NCI-H146 (cell line): Measurements from ENCODE around the gene BNC2.
"Not testable (repeated sequence)": the region's sequence is repeated elsewhere in the genome, so short reads cannot be mapped to it uniquely, and the experiment has no call there.

Experiments
- DNase-seq: peaks from one replicate; lab custom pipeline; 2025; lab: John Stamatoyannopoulos, UW

Gene BNC2

GRCh38 chr9:16501141-16501540 is 369.3 kb downstream of the BNC2 start:
- no peak for DNase-seq

DNA sequence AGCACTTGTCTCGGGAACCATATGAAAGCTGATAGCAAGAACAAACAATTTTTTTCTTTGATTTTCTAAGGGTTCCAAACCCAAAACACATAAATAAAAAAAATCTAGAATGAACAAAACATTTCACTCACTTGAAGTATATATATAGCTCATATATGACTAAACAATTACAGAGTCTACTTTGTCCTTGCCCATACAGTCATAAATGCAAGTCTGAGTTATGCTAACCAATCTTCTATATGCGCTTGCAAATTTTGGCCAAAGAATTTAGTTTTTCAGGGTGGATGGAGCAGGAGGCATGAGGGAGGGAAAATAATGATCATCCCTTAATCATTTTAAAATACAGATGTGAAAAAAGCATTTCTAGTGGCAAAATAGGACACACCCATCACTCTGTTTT is 370.1 kb downstream of the BNC2 start:
- DNase-seq = no peak

DNA sequence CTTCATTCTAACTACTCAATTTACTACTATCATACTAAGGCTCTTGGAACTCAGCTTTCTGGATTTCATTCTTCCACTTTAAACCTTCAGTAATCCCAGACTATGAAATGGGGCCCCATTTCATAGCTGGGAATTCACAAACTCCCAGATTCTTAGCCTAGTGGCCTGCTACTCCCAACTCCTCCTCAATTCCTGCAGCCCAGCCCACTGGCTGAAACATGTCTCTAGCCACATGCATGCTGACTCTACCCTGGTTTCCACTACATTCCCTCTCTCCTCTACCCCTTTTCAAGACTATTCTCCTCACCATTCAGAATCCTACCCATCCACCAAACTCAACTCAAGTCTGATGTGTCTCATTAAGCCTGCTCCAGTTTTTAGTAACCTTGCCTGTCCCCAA is 370.6 kb downstream of the BNC2 start:
- DNase-seq = no peak

- no peak for DNase-seq
Observed at GRCh38 chr9:16496908-16497307, 373.6 kb downstream of the BNC2 start.

DNA sequence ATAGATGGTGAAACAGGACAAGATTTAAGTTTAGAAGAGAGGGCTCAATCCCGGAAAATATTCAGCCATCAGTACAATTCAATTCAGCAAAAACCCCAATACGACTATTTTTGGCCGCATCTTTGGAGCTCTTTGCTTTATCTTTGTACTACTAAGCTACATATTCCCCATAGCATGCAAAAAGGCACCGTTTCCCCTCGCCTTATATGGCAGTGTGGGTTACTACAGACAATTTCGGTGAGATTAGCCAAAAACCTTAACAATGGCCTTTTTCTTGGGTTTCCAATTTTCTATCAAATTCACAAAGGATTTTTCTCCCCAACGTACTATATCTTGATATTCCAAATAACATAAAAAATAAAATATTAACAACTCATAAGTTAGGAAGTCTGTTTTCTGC is 382.6 kb downstream of the BNC2 start:
- DNase-seq = no peak

DNA sequence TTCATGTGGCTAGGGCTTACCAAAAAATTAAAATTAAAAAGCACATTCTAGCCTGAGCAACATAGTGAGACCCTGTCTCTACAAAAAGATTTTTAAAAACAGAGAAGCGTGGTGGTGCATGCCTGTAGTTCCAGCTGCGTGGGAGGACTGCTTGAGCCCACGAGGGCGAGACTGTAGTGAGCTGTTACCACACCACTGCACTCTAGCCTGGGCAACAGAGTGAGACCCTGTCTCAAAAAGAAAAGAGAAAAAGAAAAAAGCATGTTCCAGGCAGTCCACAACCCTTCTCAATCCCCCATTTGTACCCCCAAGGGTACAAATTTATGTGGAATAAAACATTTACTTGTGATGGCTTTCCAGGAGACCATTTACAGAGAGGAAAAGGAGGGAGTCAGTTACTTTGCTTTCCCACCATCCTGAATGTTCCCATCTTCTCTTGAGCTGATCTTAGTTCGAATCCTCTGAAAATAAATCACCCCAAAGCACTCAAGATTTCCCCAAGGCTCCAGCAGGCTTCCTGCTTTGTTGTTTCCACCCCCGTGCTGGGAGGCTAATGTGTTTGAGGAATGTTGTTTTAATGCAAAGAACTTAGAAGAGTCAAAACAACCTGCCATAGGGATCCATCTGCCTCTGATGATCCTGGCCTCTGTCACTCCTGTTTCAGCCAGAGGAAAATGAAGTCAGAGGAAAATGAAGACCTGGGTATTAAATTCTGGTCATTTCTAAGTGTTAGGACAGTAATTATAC is 384.7 kb downstream of the BNC2 start:
- DNase-seq = no peak

GRCh38 chr9:16485160-16485559 is 385.3 kb downstream of the BNC2 start:
- no peak for DNase-seq

DNA sequence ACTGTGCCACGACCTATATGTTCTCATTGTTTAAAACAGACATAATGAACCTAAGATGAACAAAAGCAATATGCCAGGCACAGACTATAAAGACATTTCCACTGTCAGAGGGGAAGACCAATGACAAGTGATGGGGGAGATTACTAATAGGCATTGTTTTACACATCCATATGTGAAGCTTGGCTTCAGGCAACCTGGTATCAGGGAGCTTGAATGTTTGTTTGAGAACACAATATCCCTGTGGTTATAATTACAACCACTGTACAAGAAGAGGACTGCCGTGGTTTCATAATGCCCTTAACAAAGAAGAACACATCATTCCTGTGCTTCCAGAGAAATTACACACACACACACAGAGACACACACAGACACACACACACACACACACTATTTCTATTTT is 385.7 kb downstream of the BNC2 start:
- DNase-seq = no peak

DNA sequence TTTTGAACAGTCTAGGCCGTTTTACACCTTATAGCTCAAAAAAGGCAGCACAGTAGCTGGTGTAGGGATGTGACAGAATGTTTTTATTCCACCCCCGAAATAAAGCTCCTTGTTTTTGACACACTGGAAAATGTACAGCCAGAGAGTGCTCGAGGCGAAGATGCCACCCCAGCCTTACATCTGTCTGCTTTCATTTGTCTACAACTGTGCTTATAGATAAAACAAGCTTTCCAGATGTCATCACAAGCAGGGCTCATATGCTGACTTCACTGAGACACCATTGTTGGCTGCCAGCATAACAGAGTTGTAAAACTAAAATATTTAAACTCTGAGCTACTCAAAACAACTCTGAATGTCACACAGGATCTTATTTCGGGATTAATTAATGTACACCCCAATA is 386.3 kb downstream of the BNC2 start:
- no peak for DNase-seq

- no peak for DNase-seq
Observed at GRCh38 chr9:16482764-16483163, 387.7 kb downstream of the BNC2 start.

- not testable (repeated sequence) for DNase-seq
Observed at GRCh38 chr9:16480584-16480983, 389.9 kb downstream of the BNC2 start.

DNA sequence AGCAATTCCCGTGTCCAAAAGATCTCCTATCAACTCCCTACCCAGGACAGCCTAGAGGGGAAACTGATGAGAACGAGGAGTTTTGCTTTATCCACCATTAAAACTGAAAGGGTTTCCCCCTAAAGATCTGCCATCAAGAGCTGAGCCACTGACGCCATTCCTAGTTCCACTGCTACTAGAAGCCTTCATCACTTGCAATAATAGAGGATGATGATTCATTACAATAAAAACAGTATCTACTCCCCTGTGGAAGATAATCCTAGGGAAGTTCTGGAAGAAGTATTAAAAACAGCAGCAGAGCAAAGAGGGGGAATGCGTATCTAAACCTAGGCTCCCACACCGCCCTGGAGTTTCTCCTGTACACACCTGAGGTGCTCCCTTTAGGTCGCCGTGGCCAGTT is 394.5 kb downstream of the BNC2 start:
- no peak for DNase-seq

DNA sequence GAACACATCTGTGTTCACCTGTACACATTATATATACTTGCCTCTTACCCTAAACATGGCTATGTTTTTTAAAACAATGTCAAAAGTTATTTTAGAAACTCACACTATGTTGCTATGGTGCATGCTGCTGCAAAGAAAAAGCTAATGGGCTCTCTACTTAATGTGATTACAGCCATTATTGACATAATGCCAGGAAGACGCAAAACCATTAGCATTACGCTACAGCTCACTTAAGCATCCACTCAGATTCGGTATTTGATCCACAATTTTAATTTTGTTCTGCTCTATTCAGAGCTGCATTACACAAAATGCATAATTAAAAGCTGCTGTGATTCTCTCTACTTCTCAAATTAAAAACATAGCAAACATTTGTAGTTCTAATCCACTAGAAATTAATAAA is 395.2 kb downstream of the BNC2 start:
- DNase-seq = no peak

GRCh38 chr9:16469184-16469583 is 401.3 kb downstream of the BNC2 start:
- DNase-seq = no peak

DNA sequence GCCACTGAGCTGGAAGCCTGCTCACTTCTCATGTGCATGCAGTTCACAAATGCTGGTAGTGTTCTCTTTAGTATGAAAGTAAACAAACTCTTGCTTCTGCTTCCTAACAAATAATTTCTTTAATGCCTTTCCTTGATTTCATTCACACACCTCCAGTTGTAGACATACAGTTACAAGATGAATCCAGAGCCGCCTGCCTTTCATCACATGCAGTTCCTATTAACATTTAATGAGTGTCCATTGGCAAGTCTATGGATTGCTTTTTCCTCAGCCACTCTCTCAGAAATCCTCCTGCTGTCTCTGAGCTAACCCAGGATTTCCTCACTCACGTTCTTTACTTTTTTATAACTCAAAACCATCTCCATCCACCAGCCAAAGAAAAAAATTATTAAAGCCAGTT is 408.6 kb downstream of the BNC2 start:
- no peak for DNase-seq

GRCh38 chr9:16461137-16461840 is 409.2 kb downstream of the BNC2 start:
- DNase-seq = no peak

DNA sequence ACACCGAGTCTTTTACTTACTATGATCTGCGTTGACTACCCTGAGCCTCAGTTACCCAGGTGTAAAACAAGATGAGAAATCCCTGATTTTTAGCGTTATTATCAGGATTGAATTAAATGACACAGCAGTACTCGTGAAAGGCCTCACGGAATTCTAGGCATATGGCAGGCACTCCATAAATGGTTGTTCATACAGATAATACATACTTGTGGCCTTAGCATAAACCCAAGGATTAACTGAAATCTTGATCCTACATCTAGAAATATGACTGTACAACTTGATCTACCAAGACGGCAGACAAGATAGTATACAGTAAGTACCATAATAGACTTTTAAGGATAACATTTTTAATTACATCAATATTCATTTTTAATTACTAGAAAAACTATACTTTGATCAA is 409.8 kb downstream of the BNC2 start:
- DNase-seq = no peak

DNA sequence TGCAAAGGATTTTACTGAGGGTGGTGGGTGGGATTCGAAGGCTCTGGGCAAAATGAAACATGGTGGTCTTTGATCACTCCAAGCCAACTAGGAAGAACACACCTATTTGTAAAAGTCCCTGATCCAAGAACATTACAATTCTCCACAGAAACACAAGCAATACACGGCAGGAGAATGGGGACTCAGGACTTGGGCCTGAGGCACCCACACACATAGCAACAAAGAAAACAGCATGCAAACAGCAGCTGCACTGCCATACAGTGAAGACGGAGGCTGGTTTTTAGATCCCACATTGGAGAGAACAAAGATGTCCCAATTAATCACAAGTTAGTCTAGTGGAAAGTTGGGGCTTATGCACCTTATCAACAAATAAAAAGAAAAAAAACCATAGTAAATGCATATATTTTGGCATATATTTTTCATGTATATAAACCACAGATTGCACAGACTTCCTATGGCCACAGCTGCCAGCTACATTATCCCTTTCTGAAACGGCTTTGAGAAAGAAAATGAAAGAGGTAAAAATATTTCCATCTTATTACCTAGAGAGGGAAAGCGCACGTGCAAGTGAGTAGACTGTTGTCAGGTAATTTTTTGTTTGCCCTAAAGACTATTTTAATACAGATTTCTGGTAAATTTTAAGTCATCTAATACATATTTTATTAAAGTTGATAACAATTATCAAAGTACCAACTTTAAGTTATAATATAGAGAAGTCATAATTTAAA is 410.9 kb downstream of the BNC2 start:
- DNase-seq = no peak

DNA sequence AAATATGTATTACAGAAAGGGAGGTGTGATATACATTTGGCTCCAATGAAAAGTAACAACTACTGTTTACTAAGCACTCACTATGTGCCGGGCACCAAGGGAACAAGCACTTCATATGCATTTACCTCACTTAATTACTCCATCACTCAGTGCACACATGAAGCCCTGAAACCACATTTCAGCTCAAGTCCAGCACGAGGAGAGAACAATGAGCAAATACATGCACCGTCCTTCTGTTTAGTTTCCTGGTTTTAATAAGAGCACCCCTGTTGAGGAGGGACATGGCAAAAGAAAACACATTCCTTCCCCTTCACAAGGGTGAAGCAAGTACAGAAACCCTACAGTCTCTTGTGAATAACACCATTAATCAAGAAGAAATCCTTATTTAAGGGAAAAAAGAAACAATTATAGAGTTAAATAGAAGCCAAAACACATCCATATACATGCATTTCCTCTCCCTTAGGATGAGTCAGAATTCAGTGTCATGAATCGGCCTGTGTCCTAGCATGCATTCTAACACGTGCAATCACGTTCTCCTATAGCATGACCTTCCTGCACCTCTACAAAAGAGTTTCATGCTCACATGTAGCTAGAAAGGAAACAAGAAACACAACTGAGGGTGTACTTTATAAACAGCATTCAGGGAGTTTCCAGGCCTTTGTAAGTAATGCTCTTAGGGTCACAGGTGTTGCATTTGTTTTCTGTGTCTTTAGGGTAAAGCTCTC is 411.6 kb downstream of the BNC2 start:
- DNase-seq = no peak

GRCh38 chr9:16455842-16456241 is 414.6 kb downstream of the BNC2 start:
- no peak for DNase-seq

DNA sequence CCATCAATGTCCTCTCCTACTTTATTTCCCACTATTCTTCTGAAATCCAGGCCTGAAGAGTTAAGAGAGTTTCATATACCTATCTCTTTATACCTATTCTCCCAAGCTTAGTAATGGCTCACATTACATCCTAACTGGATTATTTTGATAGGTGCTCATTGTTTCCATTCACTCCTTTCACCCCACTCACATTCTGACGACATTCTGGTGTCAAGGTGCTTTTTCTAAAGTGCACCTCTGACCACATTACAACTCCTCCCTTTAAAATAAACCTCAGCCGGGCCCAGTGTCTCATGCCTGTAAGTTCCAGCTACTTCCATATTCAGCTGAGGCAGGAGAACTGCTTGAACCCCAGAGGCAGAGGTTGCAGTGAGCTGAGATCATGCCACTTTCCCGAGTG is 417.1 kb downstream of the BNC2 start:
- DNase-seq = no peak

GRCh38 chr9:16450578-16450977 is 419.9 kb downstream of the BNC2 start:
- DNase-seq = no peak

DNA sequence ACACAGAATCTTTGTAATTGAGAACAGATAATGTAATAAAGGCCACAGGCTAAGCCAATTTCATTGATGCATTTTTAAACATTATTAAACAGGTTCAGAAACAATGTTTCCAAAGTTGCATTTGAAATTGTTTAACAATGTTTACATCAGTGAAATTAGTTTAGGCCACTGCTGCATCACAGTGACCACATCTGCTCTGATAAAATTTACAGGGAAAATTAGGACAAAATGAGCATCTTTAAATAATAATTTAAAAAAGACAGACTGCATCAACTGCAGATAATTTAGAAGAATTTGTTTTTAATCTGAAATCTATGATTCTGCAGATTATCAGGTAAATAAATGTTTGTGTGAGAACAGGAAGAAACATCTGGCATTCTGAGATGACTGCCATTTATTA is 420.4 kb downstream of the BNC2 start:
- no peak for DNase-seq
